GM20431 (cell line): ENCODE results near the gene TEX54.
"Not testable (repeated sequence)": the region's sequence is repeated elsewhere in the genome, so short reads cannot be mapped to it uniquely, and the experiment has no call there.

ENCODE experiments used
- in situ Hi-C: fragments of 300-500 bp; cut with MseI, MboI; formaldehyde crosslinking; loops from one replicate; pipeline ENCODE4 v1.15.0; 2020; ENCODE audit warnings: low sequenced_read_pairs; ENCODE audit not compliant: unreplicated experiment

TEX54 gene

GRCh38 chr11:62839050-62839945 is 6.7 kb upstream of the TEX54 start, which contains the start of gene WDR74:
TSS of gene WDR74 (minus strand) at chr11:62839590. CDS start at chr11:62839570, 20 bp downstream.
- in situ Hi-C loops, result no loop called here

- in situ Hi-C loops, result no loop called here
These were observed 2.7 kb upstream of the TEX54 start for GRCh38 chr11:62835336-62835735.

GRCh38 chr11:62831520-62832335 is 913 bp downstream of the TEX54 start, which contains the start of gene STX5:
TSS of gene STX5 (minus strand) at chr11:62832051. CDS start at chr11:62831243, 808 bp downstream.
- in situ Hi-C loops, result no loop called here

- in situ Hi-C loops, result no loop called here
These were observed 1.6 kb downstream of the TEX54 start for GRCh38 chr11:62830904-62831519.

GRCh38 chr11:62828130-62828529 is 4.5 kb downstream of the TEX54 start:
- in situ Hi-C loops, result not testable (repeated sequence)

- in situ Hi-C loops, result no loop called here
These were observed 9.0 kb downstream of the TEX54 start for GRCh38 chr11:62823677-62824076.

GRCh38 chr11:62817129-62817528 is 15.5 kb downstream of the TEX54 start:
- in situ Hi-C loops, result no loop called here

GRCh38 chr11:62816557-62816956 is 16.1 kb downstream of the TEX54 start:
- in situ Hi-C loops, result no loop called here

GRCh38 chr11:62811659-62812058 is 21.0 kb downstream of the TEX54 start:
- in situ Hi-C loops, result no loop called here

GRCh38 chr11:62810748-62811147 is 21.9 kb downstream of the TEX54 start:
- in situ Hi-C loops, result no loop called here

- in situ Hi-C loops, result no loop called here
These were observed 26.0 kb downstream of the TEX54 start for GRCh38 chr11:62806611-62807121.

- in situ Hi-C loops, result no loop called here
These were observed 26.6 kb downstream of the TEX54 start for GRCh38 chr11:62805961-62806441.

- in situ Hi-C loops, result no loop called here
These were observed 27.4 kb downstream of the TEX54 start, which contains the start of gene NXF1 for GRCh38 chr11:62805076-62805892. TSS of gene NXF1 (minus strand) at chr11:62805440. CDS start at chr11:62805356, 84 bp downstream.

GRCh38 chr11:62804310-62805075 is 28.1 kb downstream of the TEX54 start:
- in situ Hi-C loops, result no loop called here

- in situ Hi-C loops, result no loop called here
These were observed 31.6 kb downstream of the TEX54 start for GRCh38 chr11:62801071-62801470.

- in situ Hi-C loops, result no loop called here
These were observed 33.2 kb downstream of the TEX54 start for GRCh38 chr11:62799486-62799885.

- in situ Hi-C loops, result no loop called here
These were observed 36.4 kb downstream of the TEX54 start for GRCh38 chr11:62796281-62796680.

GRCh38 chr11:62794201-62794775 is 38.4 kb downstream of the TEX54 start:
- in situ Hi-C loops, result no loop called here
